Body of pancreas (tissue), 4 donors: ENCODE results near the gene PAX2. TPM values are rescaled to one million over a fixed set of nuclear protein-coding genes. Genes with fewer than 3 reads are reported as not detected.

ENCODE experiments used
- ATAC-seq: fragments of 150-250 bp; one replicate; pipeline ENCODE4 v1.9.1; 2016
- DNase-seq, 4 donors: peaks; one replicate each; pipeline ENCODE4 v3.0.0-alpha.2; 2019
- H3K27ac ChIP-seq, 4 donors: fragments of 200-600 bp; sonication (generic); 1 replicate in 3 of 4; 2 replicates in 1 of 4; pipeline versions ENCODE4 v1.5.1 to v1.6.1; 2016 to 2019; ENCODE audit warnings: mild to moderate bottlenecking in 1 of 4, mixed read lengths in 1 of 4, moderate library complexity in 1 of 4
- H3K27me3 ChIP-seq, 2 donors: fragments of 200-600 bp; sonication (generic); one replicate each; pipeline ENCODE4 v1.6.0; 2016; ENCODE audit warnings: mild to moderate bottlenecking in 1 of 2
- H3K36me3 ChIP-seq, 2 donors: fragments of 200-600 bp; sonication (generic); replicated peaks in 1 of 2; 2 replicates each; pipeline ENCODE4 v1.5.1; 2016; ENCODE audit warnings: low read depth in 2 of 2; ENCODE audit not compliant: insufficient read depth in 1 of 2
- H3K4me1 ChIP-seq: fragments of 200-600 bp; sonication (generic); one replicate; pipeline ENCODE4 v1.6.0; 2016
- H3K4me3 ChIP-seq, 2 donors: fragments of 200-600 bp; sonication (generic); 1 replicate in 1 of 2; 2 replicates in 1 of 2; pipeline ENCODE4 v1.5.1; 2016 to 2019
- H3K9me3 ChIP-seq, 3 donors: fragments of 200-600 bp; sonication (generic); 1 replicate in 2 of 3; 2 replicates in 1 of 3; pipeline ENCODE4 v1.5.1; 2016
- CTCF ChIP-seq, 7 experiments: fragments of 450-650 bp in 4 of 7; fragments of 200-600 bp in 3 of 7; sonication (generic) in 3 of 7; IDR thresholded peaks; one replicate each; pipeline ENCODE4 v1.5.1; 2016 to 2019; ENCODE audit warnings: antibody characterized with exemption in 7 of 7
- POLR2A ChIP-seq, 3 donors: fragments of 450-650 bp; IDR thresholded peaks; one replicate each; pipeline ENCODE4 v1.6.1; 2016; ENCODE audit warnings: antibody characterized with exemption in 3 of 3, mild to moderate bottlenecking in 2 of 3
- WGBS, 2 donors: methylation state at CpG; one replicate each; pipeline ENCODE4 v1.1.5; 2017; 5-methylcytosine and 5-hydroxymethylcytosine counted together
- intact Hi-C: fragments of 100-400 bp; cut with DNase I; formaldehyde crosslinking; loops from one replicate; pipeline ENCODE4 v1.15.1; 2023
- total RNA-seq, 2 donors: library from RNA; depleted of rRNA; stranded (reverse); fragments of >200 nt; gene quantifications; one replicate each; pipeline ENCODE4 v1.1.0, GENCODE V29; 2016

PAX2 gene
- total RNA-seq, 2 donors from 2014 or later, result under 0.01 TPM; not detected in 1

GRCh38 chr10:100773646-100774045 is 28.3 kb downstream of the PAX2 start:
- no peak for TF ChIP-seq POLR2A (IDR thresholded peaks at IDR 0.05)
- TF ChIP-seq CTCF (IDR thresholded peaks at IDR 0.05), result no peak
- intact Hi-C loops, result no loop called here
- 41 to 50% methylated on average over 4 of the region's 4 CpGs for WGBS, 2 donors
- no peak overlapping the region for H3K27ac ChIP-seq
- no peaks in the 10 kb centered on the region for H3K4me1 ChIP-seq
- DNase-seq (no peak), ATAC-seq (no peak)
- H3K27me3 ChIP-seq, result no peaks in the 10 kb centered on the region
- H3K9me3 ChIP-seq, result no peaks in the 10 kb centered on the region
- no peak overlapping the region for H3K4me3 ChIP-seq
- H3K36me3 ChIP-seq, result no peaks in the 10 kb centered on the region

- DNase-seq, result no peak
- intact Hi-C loops, result no loop called here
- no peaks in the 10 kb centered on the region for H3K9me3 ChIP-seq
- H3K4me3 ChIP-seq, result no peak overlapping the region
- TF ChIP-seq CTCF (IDR thresholded peaks at IDR 0.05) (no peak), POLR2A (IDR thresholded peaks at IDR 0.05) (no peak)
- WGBS, 2 donors, result 77 to 83% methylated on average over 8 of the region's 8 CpGs
- no peaks in the 10 kb centered on the region for H3K27me3 ChIP-seq
- H3K4me1 ChIP-seq, result no peaks in the 10 kb centered on the region
- no peak overlapping the region for H3K27ac ChIP-seq
- no peaks in the 10 kb centered on the region for H3K36me3 ChIP-seq
- no peak for ATAC-seq
Observed at GRCh38 chr10:100774223-100774622, 28.8 kb downstream of the PAX2 start.

GRCh38 chr10:100774876-100775275 is 29.5 kb downstream of the PAX2 start:
- no peak for ATAC-seq
- DNase-seq, result no peak
- Histone ChIP-seq H3K4me3 (no peak overlapping the region), H3K27ac (no peak overlapping the region), H3K27me3 (no peaks in the 10 kb centered on the region), H3K36me3 (no peaks in the 10 kb centered on the region), H3K9me3 (no peaks in the 10 kb centered on the region), H3K4me1 (no peaks in the 10 kb centered on the region)
- intact Hi-C loops, result no loop called here
- TF ChIP-seq POLR2A (IDR thresholded peaks at IDR 0.05), result no peak
- no peak for TF ChIP-seq CTCF (IDR thresholded peaks at IDR 0.05)
- 57 to 70% methylated on average over 6 of the region's 6 CpGs for WGBS, 2 donors

- Histone ChIP-seq H3K4me3 (no peak overlapping the region), H3K9me3 (no peaks in the 10 kb centered on the region), H3K36me3 (no peaks in the 10 kb centered on the region), H3K27ac (no peak overlapping the region), H3K4me1 (no peaks in the 10 kb centered on the region), H3K27me3 (no peaks in the 10 kb centered on the region)
- intact Hi-C loops, result no loop called here
- ATAC-seq, result peak; percentile 24
- TF ChIP-seq CTCF (IDR thresholded peaks at IDR 0.05) (no peak), POLR2A (IDR thresholded peaks at IDR 0.05) (no peak)
- WGBS, 2 donors, result 36 to 69% methylated on average over 5 of the region's 5 CpGs
- DNase-seq, result peak in 1 of 4 donors; percentile 13
Observed at GRCh38 chr10:100775386-100775785, 30.0 kb downstream of the PAX2 start.

- Histone ChIP-seq H3K27me3 (no peaks in the 10 kb centered on the region), H3K27ac (no peak overlapping the region), H3K9me3 (no peaks in the 10 kb centered on the region), H3K36me3 (no peaks in the 10 kb centered on the region), H3K4me1 (no peaks in the 10 kb centered on the region), H3K4me3 (no peak overlapping the region)
- ATAC-seq, result no peak
- TF ChIP-seq CTCF (IDR thresholded peaks at IDR 0.05) (no peak), POLR2A (IDR thresholded peaks at IDR 0.05) (no peak)
- 46 to 49% methylated on average over 4 of the region's 4 CpGs for WGBS, 2 donors
- intact Hi-C loops, result no loop called here
- no peak for DNase-seq
Observed at GRCh38 chr10:100775871-100776270, 30.5 kb downstream of the PAX2 start.
